Breast epithelium (tissue), 3 donors: ENCODE measurements around the gene CALHM6.

Experiments used
- POLR2A ChIP-seq: fragments of 450-650 bp; IDR thresholded peaks from one replicate; pipeline ENCODE4 v1.6.1; 2016; ENCODE audit warnings: antibody characterized with exemption, mild to moderate bottlenecking, moderate library complexity
- POLR2AphosphoS5 ChIP-seq, 3 donors: sonication (generic); formaldehyde crosslinking; IDR thresholded peaks; one replicate each; pipeline ENCODE4 v1.6.1; 2017; ENCODE audit warnings: antibody characterized with exemption in 3 of 3

GRCh38 chr6:116444575-116444974 is 16.6 kb upstream of the CALHM6 start:
- no peak for TF ChIP-seq POLR2A
- no peak for TF ChIP-seq POLR2AphosphoS5 (IDR thresholded peaks at IDR 0.05)
